GM18499 (cell line): ENCODE results near the gene TUBAL3.

ENCODE experiments used
- ATAC-seq: cut with Tn5 transposase; IDR thresholded peaks from one replicate; pipeline ENCODE4 v1.9.1; 2021; ENCODE audit warnings: moderate number of reproducible peaks; ENCODE audit not compliant: insufficient read depth, unreplicated experiment

The TUBAL3 gene

DNA sequence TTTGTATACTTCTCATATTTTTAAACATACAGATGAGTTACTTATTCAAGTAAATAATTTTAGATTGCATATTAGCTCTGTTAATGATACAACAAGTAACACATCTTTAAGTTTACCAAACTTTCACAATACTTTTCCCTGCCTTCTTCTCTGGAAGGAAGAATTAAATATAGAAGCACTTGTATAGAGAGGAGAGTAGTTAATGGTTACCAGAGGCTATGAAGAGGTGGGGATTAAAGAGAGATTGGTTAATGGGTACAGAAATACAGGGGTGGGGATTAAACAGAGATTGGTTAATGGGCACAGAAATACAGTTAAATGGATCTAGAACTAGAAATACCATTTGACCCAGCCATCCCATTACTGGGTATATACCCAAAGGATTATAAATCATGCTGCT, 59.9 kb downstream of the TUBAL3 start:
- no peak for ATAC-seq

DNA sequence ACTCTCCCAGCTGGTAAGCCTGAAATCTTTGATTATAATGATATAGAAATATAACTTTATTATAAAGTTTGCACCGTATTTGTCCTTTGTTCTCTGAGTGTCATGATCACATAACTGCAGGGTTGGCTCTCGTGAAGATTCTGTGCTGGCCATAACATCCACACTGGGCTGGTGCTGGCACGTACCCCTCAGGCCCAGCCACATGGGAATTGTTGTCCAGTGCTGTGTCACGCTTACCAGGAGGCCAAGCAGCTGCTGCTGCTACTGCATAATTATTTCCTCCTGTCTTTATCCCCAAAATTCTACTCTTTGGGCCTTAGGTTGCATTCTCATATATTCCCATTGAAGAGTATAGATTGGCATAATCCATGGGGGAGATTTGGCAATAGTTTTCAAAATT, 60.6 kb downstream of the TUBAL3 start:
- no peak for ATAC-seq

DNA sequence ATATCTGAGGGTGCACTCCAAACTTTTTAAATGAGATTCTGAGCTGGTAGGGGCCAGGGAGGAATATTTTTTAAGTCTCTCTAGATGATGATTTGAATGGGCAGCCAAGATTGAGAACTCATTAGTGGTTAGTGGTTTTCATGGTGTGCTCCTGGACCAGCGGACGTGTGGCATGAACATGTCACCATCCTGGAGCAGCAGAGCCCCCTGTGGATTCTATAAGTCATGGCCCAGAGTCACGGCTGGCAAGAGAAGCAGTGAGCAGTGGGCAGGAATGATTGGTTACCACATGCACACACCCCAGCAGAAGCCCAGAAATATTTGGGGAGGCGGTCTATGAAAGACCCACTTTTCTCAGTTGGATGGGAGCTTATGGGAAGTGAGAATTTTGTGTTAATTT, 61.1 kb downstream of the TUBAL3 start:
- ATAC-seq = no peak
